ENCODE data around the gene STOML1.

GRCh38 chr15:74011610-74012009, 19.5 kb upstream of the STOML1 start:
- TF ChIP-seq CTCF (optimal IDR thresholded peaks at IDR 0.05 in 1 of 3, IDR thresholded peaks at IDR 0.05 in 1 of 3, conservative IDR thresholded peaks at IDR 0.05 in 1 of 3; ENCODE audit: extremely low read depth in 1 of 3, insufficient read depth in 2 of 3, low read length in 3 of 3) (no peak), EZH2 (IDR thresholded peaks at IDR 0.05; ENCODE audit: low read length) (no peak)
